Uterus (tissue), 2 donors: ENCODE results near the gene ABCA1.

ENCODE experiments used
- POLR2A ChIP-seq, 2 donors: fragments of 450-650 bp; IDR thresholded peaks; one replicate each; pipeline ENCODE4 v1.6.1; 2016; ENCODE audit warnings: antibody characterized with exemption in 2 of 2, mild to moderate bottlenecking in 1 of 2, moderate library complexity in 1 of 2
- TF ChIP-seq, protein P1 (sequence below), 4 experiments: fragments of 200-600 bp in 2 of 4; fragments of 450-650 bp in 2 of 4; sonication (generic) in 2 of 4; IDR thresholded peaks; one replicate each; pipeline ENCODE4 v1.5.1; 2016 to 2019; ENCODE audit warnings: antibody characterized with exemption in 4 of 4, mild to moderate bottlenecking in 2 of 4, moderate library complexity in 1 of 4

DNA sequence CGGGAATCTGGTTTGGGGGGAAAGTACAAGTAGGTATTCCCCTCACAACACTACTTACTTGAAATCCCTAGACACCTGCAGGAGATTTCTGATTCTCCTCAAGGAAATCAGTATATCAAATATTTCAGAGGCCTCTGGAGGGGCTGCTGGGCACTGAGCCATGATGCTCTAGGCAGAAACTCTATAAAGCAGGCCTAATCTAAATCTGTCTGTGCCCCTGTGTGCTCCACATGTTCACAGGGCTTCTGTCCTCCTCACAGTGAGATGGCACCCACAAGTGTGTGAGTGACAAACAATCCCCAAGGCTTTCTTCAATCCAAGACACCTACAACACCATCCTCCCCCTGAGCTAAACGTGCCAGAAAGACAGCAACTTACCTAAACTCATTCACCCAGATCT is 125.0 kb downstream of the ABCA1 start:
- TF ChIP-seq, protein P1, sequence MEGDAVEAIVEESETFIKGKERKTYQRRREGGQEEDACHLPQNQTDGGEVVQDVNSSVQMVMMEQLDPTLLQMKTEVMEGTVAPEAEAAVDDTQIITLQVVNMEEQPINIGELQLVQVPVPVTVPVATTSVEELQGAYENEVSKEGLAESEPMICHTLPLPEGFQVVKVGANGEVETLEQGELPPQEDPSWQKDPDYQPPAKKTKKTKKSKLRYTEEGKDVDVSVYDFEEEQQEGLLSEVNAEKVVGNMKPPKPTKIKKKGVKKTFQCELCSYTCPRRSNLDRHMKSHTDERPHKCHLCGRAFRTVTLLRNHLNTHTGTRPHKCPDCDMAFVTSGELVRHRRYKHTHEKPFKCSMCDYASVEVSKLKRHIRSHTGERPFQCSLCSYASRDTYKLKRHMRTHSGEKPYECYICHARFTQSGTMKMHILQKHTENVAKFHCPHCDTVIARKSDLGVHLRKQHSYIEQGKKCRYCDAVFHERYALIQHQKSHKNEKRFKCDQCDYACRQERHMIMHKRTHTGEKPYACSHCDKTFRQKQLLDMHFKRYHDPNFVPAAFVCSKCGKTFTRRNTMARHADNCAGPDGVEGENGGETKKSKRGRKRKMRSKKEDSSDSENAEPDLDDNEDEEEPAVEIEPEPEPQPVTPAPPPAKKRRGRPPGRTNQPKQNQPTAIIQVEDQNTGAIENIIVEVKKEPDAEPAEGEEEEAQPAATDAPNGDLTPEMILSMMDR (IDR thresholded peaks at IDR 0.05): no peak
- TF ChIP-seq POLR2A (IDR thresholded peaks at IDR 0.05): no peak
